Middle frontal gyrus (tissue), 1 donor: ENCODE measurements around the gene ANXA3.

ENCODE experiments used
- DNase-seq: peaks from one replicate; pipeline ENCODE4 v3.0.0-alpha.2; 2015; ENCODE audit warnings: low spot score; ENCODE audit errors: extremely low spot score

Gene ANXA3

DNA sequence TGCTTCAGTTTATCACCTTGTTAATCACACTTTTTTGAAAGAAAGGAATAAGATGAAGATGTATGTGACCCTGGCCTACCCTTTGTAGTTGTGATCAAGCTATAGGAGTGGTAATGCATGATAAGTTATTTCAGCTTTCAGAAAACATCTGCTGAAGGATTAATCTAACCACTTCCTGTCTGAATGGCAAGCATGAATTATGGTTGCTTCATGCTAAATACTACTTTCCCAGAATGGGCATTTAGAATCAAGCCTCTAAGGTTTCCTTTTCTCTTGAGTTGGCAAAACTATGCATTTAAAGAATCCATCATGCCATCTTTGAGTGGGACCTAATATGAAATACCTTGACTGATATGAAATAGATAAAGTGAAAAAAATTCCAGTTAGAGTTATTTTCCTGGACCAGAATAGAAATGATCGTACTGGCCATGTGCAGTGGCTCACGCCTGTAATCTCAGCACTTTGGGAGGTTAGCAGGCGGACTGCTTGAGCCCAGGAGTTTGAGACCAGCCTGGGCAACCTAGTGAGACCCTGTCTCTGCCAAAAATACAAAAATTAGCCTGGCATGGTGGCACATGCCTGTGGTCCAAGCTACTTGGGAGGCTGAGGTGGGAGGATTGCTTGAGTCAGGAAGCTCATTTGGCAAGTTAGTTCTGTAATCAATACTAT is 59.1 kb downstream of the ANXA3 start:
- no peak for DNase-seq

DNA sequence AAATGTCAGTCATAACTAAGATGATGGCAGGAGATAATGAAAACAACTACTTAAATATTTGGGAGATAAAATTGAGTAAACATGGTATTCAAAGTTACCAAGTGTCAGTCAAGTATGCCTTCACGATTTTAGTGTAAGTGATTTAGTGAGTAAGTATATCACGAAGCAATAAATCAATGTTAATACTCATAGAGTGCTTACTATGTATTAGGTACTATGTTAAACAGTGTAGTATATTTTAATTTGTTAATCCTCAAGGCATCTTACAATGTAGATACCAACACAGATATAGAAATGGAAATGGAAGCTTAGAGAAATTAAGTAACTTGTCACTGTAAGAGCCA is 59.6 kb downstream of the ANXA3 start:
- DNase-seq = no peak

DNA sequence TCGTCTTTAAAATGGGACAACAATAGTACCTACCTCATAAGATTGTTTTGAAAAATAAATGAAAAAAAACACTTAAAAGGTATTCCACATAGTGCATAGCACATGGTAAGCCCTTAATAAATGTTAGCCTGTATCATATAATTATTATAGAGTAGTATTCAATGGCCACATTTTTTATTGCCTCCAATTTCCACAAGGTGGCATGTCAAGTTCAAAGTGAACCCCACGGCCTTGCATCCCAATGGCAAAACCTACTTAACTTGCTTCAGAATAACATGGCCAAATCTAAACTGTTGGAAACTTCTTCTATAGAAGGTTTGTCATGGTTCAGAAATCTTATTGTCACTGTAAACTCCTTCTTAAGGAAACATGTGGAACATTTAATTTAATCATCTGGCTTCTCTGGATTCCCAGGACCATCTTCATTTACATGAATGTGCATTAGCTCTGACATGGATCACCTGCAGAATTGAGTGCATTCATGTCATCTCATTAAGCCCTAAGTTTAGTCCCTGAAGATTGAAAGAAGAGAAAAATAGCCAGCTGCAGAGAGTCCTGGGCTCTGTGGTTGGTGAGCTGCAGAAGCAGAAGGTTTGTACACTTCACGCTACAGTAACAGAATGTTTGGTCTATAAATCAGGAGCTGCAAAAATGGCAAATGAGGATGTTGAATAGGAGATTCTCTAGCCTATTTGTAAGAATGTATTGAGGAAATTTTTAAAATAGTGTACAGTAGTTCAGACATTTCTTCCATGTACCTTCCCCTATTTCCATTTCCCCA is 61.0 kb downstream of the ANXA3 start:
- no peak for DNase-seq

DNA sequence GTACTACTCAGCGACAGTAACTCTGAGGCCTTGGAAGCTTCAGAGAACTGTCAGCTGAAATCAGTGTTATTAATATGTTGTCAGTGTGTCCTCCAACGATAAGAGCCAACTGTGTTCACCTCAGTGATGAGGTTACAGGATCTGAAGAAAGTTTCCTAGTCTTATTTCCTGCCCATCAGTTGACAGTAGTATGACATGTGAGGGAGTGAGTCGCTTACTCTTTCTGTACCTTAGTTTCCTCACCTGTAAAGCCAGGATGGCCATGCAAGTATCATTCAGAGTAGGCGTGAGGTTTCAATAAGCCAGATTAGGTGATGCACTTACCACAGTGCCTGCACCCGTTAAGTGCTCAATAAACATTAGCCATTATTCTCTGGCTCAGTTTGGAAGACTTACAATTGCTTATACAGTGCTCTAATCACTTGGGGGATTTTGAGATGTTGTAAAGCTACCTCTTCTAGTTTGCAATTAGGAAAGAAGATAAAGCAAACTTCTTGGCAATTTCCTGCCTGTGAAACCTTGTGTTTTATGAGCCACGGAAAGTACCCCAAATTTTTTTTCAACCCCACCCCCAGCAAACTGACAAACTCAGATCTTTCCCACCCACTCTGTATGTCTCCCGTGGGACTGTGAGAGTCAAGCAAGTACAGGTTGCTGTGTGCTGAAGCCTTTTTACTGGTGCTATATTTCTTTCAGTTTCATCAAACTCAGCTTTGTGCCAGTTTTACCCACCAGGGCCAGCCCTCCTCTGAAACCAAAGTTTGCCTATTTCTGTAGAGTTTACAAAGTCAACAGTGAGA is 62.2 kb downstream of the ANXA3 start:
- DNase-seq = no peak

DNA sequence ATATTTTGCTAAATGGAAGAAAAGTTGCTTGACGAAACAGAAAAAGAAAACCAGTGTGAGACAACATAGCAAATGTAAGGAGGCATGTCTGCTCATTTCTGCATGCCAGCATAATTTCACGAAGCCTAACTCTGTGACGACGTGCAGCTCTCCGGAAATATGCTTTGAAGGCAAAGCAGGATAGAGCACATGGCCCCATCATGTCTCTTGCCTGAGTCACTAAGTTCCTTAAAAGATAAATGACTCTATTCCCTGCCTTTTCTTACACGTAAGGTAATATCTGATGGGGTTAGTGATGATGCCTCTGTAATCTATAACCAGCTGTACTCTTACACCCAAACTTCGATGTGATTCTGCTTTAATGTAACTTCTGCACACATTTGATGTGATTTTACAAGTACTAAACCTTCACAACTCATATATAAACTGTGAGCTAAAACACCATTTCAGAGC is 64.5 kb downstream of the ANXA3 start:
- DNase-seq = no peak

DNA sequence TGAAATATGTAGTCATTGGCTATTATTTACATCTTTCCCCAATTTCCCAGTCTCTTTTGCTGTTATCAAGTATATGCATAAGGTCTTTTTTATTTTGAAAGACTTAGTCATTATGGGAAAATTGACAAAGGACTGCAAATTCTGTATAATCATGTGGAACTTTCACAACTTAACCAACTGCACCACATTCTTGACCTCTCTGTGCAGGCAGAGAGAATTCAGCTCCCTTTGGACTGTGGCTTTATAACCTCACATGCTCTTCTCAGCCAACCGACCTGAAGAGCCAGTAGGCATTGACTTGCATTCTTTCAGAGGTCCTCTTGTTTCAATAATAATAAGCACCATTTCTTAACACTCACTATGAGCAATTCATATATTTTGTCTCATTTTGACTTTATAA is 66.9 kb downstream of the ANXA3 start:
- no peak for DNase-seq

DNA sequence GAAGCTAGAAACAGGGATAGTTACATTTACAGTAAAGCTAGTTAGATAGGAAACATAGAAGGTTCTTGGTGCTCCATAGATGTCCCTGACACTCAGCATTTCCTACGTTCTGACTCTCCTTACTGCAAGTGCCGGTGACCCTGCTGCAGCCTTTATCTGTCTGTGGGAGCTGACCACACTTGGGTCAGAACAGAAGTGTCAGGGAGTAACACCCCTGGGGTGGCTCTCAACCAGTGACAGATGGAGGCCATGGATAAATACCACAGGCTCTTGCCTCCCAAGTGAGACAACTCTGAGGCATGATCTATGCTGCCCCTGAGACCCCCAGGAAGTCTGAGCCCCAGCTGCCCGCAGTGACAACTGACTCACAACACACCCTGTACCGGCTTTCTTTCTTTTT is 69.8 kb downstream of the ANXA3 start:
- DNase-seq = no peak

DNA sequence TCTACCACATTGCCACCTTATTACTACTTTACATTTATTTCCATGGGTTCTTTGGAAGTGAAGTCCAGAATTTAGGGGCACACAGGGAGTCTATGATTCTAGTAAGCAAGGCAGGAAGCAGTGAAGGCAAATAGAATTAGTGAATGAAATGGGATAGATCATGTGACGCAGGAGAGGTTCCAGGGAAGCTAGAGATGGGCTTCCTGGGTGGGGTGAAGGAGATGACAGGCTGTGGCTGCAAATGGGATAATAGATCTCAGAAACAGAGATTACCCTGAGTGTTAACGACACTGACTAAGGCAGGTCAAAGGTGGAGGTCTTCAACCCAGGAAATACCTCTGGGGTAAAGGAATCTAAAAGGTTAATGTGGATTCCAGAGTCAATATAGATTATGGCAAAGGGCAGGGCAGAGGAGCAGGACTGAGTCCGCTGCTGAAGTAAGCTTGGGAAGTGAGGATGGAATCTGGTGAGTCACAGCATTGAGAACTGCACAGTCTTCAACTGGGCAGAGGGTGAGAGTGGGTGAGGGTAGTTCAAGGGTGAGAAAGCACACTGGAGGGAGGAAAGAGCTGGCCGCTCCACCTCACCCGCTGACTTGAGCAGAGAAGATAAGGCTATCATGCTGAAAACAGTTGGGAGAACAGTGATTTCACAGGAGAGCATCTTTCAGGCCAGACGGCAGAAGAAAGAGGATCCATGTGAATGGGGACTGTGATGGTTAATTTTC is 70.8 kb downstream of the ANXA3 start:
- no peak for DNase-seq

DNA sequence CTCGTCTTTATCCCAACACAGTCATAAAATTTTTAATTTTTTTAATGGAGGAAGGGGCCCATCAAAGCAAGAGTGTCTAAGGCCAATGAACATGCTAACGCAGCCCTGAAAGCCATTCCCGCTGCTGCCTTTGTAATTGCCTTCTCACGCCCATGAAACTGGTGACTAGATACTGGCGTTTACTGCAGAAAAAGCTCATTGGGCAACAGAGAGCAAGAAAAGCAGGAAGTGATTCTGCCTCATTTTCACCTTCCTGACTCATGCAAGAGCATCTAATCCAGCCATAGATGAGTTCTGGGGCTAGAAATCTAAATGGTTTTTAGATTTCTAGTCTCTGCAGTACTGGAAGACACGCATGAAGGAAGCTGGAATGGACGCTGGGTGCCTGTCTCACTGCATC is 72.5 kb downstream of the ANXA3 start:
- DNase-seq = no peak

DNA sequence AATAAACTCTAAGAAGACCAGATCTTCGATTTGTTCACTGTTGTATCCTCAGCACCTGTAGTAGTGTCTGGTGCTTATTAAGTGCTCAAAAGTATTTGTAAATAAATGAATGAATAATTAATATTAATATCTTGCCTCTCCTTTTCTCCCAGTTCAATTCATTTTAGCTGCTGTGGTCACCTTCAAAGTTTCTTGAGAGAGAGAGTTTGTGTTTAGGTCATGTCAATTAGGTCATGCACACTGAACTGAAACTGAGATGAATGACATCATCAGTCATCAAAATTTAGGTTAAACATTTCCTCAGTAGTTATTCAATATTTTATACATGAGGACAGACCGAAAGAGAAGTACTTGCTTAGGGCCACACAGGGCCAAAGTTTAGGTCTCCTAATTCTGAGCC is 73.5 kb downstream of the ANXA3 start:
- no peak for DNase-seq

DNA sequence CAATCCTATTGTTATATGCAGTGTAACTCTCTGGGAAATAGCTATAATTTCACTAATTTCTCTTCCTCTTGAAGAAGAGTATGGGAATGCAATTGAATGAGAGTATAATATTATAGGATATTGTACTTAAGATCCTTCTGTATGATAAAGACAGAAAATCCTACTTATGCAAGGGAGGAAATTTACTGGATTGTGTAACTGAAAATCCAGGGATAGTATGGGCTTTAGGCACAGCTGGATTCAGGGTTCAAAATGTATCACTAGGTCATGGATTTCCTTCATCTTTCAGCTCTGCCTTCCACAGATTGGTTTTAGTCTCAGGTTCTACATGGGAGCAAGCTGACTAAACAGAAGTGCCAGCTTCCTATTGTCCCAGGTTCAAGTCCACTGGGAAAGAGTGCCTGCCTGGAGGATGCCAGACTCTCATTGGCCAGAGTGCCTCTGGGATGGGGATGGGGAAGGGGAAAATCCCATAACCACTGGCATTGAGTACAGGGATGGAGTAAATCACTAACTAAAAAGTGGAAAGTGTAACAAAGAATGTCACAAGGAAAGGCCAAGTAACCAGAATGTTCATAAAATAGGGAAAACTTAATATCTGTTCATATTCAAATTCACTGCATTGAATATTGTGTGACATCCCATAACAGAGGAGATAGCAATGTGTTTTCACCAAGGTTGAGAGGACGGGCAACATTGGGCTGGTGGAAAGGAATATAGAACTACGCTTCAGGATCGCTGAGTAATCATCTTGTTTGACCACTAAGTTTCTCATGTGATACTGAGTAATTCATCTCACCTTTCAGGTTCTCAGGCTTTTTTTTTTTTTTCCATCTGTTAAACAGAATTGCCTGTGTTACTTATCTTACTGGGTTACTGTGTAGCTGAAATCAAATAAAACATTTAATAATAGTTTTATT is 75.7 kb downstream of the ANXA3 start:
- no peak for DNase-seq

DNA sequence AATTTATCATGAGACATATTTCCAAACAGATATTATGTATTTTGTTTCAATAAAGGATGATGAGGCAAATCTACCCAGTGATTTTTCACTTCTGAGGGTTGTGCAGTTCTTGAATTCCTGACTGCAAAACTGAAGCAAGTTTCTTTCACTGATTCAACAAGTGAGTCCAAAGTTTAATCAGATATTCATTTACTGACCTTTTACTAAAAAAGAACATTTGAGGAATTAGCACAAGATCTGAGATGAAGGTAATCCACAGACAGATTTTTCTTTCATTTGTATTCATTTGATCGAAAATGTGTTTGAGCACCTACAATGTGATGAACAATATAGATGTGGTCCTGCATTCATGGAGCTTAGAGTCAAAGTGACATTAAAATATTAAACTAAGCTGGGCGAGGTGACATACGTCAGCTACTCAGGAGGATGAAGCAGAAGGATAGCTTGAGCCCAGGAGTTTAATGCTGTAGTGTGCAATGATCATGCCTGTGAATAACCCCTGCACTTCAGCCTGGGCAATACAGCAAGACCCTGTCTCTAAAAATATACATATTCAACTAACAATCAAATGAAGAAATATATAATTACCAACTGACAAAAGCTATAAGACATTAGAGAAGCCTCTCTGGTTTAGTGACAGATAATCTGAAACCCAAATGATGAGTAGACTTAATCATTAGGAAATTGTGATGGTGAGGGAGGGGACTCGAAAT is 76.6 kb downstream of the ANXA3 start:
- no peak for DNase-seq

DNA sequence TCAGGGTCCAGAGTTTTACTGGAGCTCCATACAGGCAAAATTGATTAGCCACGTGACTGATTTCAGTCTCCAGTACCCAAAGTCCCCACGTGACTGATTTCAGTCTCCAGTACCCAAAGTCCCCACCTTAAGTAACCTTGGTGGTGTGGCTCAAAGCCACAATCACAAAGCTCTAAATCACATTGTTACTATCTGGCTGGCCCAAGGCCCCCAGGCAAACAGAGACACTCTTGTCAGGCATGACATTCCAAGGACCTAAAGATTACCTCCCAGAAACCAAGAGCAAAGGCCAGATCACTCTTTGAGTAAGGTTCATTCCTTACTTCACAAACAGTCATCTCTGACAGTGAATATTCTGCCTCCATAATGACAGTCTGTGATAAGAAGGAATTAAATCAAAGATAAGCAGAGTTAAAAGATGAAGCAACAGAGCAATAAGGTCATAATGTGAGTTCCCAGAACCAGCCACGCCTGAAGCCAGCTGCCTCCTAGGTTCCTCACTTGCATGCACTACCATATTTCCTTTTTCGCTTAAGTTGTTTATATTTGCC is 78.5 kb downstream of the ANXA3 start:
- DNase-seq = no peak

DNA sequence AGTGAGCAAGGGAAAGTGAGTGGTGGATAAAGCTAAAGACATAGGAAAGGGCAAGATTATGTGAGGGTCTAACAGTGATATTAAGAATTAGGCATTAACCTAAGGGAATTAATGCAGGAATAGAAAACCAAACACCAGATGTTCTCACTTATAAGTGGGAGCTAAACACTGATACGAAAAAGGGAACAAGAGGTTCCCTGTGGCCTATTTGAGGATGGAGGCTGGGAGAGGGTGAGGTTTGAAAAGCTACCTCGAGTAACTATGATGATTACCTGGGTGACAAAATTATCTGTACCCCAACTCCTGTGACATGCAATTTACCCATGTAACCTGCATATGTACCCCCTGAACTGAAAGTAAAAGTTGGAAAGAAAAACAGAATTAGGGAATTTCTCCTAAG is 79.0 kb downstream of the ANXA3 start:
- DNase-seq = no peak

DNA sequence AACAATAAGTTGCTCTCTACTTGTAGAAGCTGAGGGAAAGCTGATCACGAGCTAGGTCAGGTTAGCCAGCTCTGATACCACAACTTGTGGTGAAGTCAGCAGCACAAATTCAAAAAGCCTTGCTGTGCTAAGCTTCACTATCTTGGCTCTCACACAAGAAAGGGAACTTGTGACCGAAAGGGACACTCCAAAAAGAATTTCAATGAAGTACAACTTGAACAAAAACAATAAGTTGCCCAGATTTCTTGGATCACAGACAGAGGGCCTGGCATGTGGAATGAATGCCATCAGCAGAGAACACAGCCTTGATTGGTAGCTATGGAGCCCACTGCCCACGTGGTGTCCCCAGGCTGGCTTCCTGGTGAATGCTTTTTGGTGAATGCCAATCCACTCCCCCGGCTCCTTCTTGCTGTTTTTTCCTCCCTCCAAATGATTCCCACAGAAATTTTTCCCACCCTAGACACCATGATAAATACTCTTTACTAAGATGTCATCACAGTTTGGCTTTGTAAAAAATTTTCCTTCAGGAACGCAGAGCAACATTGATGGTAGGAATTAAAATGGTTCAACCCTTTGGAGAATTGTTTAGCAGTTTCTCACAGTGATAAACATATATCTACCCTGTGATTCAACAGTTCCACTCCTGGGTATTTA is 82.6 kb downstream of the ANXA3 start:
- DNase-seq = no peak

DNA sequence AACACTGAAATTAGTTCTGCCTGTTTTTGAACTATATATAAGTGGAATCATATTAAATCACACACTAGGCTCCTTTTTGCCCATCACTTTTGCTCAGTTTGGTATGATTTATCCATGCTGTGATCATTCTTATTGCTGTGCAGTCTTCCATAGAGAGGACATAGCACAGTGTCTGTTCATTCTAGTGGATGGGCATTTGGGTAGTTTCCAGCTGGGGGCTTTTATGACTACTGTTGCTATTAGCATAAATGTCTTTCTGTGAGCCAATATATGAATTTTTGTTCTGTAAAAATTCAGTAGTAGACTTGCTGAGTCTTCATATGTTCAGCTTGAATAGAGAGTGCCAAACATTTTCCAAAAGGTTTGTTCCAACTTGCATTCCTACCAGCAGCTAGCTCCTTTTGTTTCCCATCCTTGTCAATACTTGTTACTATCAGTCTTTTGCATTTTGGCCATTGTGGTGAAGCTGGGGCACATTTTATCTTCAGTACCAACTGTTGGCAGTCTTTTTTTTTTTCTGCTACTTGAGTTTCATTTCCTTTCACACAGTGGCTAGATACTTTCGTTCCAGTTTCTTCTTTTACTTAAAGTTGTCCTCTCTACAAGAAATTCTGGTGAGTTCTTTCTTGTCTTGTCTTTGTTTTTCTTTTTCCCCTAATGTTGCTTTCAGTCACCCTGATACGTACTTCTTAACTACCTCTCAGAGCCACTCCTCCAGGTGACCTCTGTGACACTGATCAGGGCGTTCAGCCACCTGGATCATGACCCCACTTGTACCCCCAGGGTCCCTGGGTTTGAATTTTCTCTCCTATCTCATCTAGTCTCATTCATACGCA is 87.0 kb downstream of the ANXA3 start:
- no peak for DNase-seq

DNA sequence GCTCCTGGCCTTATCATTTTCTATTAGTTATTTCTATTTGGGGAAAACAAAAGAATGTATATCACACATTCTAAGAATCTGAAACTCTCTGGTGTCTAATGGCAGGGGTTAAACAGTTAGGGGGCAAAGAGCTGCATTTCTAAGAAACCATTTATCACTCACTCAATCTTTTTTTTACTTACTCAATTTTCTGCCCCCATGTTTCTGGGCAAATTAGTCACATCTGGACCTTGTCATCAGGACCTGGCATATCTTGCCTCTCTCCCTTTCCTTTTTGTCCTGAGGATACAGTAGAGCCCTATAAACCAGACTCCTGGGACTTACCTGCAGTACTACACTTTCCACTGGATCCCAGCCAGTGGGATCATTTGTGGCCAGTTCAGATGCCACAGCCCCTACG is 89.1 kb downstream of the ANXA3 start:
- no peak for DNase-seq

DNA sequence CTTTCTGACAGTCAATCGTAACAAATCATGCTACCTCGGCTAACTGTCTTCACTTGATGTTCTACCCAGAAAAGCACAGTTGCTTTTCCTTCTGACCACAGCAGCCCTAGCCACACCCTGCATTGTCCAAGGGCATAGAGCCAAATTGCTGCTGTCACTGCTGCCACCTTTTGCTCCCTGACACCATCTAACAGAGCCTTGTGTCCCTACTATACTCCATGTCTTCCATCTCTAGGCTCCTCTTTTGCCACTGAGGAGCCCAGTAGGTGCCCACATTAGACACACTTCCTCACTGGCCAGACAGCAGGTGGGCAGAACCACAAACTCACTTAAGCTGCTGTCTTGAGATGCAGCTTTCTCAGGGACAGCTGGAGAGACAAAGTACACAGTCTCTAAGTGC is 91.4 kb downstream of the ANXA3 start:
- DNase-seq = no peak
